K562 (cell line): ENCODE data around the gene ZSWIM1.

ENCODE experiments used
- PHTF2 ChIP-seq: fragments of 250-450 bp; sonication (Bioruptor Pico); IDR thresholded peaks from 2 replicates; pipeline ENCODE4 v1.5.0; 2021; ENCODE audit warnings: mild to moderate bottlenecking
- PREB ChIP-seq: sonication (generic); formaldehyde crosslinking; IDR thresholded peaks from 2 replicates; pipeline ENCODE4 v1.8.1; 2023; ENCODE audit warnings: mild to moderate bottlenecking, missing genetic modification reagents
- ZBTB43 ChIP-seq: sonication (generic); formaldehyde crosslinking; IDR thresholded peaks from 2 replicates; pipeline ENCODE4 v1.8.0; 2023; ENCODE audit warnings: mild to moderate bottlenecking, missing genetic modification reagents
- TF ChIP-seq, protein P1 (sequence below): fragments of 450-650 bp; IDR thresholded peaks from 2 replicates; pipeline ENCODE4 v1.6.1; 2018; ENCODE audit not compliant: partially characterized antibody

- TF ChIP-seq PREB = no peak
- no peak for TF ChIP-seq PHTF2 (CRISPR knock-in tag)
- no peak for TF ChIP-seq ZBTB43
- TF ChIP-seq, protein P1, sequence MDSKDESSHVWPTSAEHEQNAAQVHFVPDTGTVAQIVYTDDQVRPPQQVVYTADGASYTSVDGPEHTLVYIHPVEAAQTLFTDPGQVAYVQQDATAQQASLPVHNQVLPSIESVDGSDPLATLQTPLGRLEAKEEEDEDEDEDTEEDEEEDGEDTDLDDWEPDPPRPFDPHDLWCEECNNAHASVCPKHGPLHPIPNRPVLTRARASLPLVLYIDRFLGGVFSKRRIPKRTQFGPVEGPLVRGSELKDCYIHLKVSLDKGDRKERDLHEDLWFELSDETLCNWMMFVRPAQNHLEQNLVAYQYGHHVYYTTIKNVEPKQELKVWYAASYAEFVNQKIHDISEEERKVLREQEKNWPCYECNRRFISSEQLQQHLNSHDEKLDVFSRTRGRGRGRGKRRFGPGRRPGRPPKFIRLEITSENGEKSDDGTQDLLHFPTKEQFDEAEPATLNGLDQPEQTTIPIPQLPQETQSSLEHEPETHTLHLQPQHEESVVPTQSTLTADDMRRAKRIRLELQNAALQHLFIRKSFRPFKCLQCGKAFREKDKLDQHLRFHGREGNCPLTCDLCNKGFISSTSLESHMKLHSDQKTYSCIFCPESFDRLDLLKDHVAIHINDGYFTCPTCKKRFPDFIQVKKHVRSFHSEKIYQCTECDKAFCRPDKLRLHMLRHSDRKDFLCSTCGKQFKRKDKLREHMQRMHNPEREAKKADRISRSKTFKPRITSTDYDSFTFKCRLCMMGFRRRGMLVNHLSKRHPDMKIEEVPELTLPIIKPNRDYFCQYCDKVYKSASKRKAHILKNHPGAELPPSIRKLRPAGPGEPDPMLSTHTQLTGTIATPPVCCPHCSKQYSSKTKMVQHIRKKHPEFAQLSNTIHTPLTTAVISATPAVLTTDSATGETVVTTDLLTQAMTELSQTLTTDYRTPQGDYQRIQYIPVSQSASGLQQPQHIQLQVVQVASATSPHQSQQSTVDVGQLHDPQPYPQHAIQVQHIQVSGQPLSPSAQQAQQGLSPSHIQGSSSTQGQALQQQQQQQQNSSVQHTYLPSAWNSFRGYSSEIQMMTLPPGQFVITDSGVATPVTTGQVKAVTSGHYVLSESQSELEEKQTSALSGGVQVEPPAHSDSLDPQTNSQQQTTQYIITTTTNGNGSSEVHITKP = no peak
These were observed 35.6 kb upstream of the ZSWIM1 start for GRCh38 chr20:45845452-45845851.
